GM21723 (cell line): Measurements from ENCODE around the gene RFC3.
"Not testable (repeated sequence)": the region's sequence is repeated elsewhere in the genome, so short reads cannot be mapped to it uniquely, and the experiment has no call there.

Source experiments
- ATAC-seq: cut with Tn5 transposase; IDR thresholded peaks from one replicate; pipeline ENCODE4 v1.9.1; 2021; ENCODE audit warnings: mild to moderate bottlenecking, moderate library complexity; ENCODE audit not compliant: unreplicated experiment

RFC3 gene

GRCh38 chr13:33806470-33807248 is 11.3 kb upstream of the RFC3 start:
- no peak for ATAC-seq

DNA sequence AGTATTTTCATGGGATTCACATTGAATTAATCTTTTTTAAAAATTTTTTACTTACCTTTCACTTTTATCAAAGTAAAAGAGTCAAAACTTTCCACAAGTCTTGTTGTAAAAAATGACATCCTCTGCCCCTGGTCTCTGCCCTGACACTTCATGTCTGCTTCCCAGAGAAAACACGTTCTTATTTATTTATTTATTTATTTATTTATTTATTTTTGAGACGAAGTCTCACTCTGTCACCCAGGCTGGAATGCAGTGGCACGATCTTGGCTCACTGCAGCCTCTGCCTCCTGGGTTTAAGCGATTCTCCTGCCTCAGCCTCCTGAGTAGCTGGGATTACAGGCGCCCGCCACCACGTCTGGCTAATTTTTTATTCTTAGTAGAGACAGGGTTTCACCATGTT is 5.1 kb upstream of the RFC3 start:
- not testable (repeated sequence) for ATAC-seq

GRCh38 chr13:33815011-33815550 is 2.9 kb upstream of the RFC3 start:
- no peak for ATAC-seq

DNA sequence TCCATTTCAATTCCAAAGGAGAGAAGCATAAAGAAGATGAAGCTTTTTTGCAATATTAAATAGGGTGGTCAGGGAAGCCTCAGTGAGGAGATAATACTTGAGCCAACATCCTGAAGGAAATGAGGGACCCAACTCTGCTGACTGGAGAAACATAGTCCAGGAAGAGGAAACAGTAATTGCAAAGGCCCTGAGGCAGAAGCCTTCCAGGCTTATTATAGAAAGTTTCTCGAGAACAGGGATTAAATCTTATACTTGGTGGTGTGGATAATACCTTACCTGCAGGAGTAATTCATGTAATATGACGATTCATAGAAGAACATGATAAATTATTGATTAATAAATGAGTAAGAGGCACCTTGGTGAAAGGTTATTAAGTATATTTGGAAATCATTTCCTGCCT is 1.0 kb upstream of the RFC3 start:
- ATAC-seq, result no peak

- ATAC-seq, result no peak
Measured at GRCh38 chr13:33817513-33817900, 442 bp upstream of the RFC3 start.

DNA sequence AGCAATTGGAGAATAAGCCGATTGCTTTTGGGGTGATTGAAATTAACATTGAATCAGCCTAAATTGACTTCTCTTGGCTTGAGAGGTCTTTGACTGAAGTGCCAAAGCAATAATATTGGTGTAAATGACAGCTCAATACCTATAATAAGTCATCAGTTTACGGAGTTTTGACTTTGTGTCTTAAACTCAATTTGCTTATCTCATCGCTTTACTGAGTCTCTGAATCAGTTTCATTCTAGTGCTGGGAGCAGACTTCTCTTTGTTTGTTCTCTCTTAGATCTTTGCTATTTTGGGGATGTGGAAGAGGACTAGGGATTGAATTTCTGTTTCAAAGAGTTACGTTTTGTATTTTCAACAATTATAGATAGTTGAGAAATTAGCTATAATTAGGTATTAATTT is 7.1 kb downstream of the RFC3 start:
- no peak for ATAC-seq

GRCh38 chr13:33827139-33827538 is 9.2 kb downstream of the RFC3 start:
- no peak for ATAC-seq

DNA sequence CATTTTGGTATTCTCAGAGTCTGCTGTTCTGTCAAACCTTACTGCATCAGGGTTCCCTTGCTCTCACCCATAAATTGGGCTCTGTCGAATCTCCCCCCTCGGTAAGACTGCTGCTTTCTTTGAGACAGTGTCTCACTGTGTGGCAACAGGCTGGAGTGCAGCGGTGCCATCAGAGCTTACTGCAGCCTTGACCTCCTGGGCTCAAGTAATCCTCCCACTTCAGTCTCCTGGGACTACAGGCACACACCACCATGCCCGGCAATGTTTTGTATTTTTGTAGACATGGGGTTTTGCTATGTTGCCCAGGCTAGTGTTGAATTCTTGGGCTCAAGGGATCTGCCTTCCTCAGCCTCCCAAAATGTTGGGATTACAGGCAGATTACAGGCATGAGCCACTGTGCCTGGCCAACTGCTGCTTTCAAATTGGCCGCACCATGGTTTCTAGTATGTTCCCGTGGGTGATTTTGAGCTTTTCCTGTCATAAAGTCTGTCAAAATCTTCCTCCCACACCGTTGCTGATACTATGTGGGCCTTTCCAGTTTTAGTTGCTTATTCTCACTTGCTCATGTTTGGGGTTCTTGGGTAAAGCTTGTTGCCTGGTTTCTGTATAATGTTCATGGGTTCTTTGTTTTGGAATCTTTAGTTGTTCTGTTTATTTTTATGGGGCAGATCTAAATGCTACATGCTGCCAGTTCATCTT is 10.6 kb downstream of the RFC3 start:
- no peak for ATAC-seq

GRCh38 chr13:33832872-33833271 is 14.9 kb downstream of the RFC3 start:
- ATAC-seq, result no peak

GRCh38 chr13:33838647-33839046 is 20.7 kb downstream of the RFC3 start:
- no peak for ATAC-seq

GRCh38 chr13:33840402-33840801 is 22.5 kb downstream of the RFC3 start:
- no peak for ATAC-seq

DNA sequence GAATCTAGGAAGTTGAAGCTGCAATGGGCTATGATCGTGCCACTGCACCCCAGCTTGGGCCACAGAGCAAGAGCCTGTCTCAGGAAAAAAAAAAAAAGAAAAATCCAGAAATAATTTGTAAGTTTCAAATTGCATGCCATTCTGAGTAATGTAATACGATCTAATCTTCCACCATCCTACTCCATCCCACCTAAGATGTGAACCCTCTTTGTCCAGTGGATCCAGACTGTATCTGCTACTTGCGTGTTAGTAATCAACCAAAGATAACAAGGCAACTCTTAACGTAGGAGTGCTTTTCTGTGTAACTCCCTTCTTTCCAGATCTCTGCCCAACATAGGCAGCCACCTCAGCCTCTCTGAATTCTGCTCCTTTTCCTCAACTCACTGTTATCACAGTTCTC is 24.3 kb downstream of the RFC3 start:
- no peak for ATAC-seq

DNA sequence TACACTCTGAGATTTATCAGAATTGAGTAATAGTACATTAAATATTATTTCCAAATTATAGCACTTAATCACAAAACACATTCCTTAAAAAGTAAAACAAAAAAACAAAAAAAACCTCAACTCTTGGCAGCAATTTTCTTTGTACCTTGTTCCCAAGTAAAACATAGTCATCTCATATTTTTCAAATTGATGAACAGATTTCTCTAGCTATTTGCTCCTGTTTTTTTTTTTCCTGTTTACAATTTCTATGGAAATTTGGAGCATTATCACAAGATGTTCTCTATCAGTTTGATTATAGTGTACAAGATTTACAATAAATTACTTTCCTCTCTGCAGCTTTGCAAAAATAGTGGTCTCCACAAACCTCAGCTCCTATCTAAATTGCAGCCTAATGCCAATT is 25.0 kb downstream of the RFC3 start:
- ATAC-seq, result no peak

- no peak for ATAC-seq
Measured at GRCh38 chr13:33845572-33846302, 27.8 kb downstream of the RFC3 start.

- no peak for ATAC-seq
Measured at GRCh38 chr13:33846303-33847062, 28.5 kb downstream of the RFC3 start.

DNA sequence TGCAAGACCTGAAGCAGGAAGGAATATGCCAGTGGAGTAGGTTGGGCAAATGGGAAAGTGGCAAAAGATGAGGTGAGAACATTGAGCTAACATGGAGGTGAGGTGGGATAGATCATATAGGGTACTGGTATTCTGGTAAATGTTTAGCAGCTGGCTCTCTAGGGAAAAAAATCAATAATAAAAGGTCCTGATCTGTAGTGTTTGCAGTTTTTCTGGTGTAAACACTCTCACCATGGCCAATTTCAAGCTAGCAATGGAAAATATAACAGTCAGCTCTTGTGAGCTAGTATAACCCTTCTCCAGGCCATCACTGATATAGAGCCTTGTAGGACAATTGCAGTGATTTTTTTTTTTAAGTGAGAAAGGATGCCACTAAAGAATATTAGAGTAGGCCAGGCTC is 31.3 kb downstream of the RFC3 start:
- no peak for ATAC-seq

DNA sequence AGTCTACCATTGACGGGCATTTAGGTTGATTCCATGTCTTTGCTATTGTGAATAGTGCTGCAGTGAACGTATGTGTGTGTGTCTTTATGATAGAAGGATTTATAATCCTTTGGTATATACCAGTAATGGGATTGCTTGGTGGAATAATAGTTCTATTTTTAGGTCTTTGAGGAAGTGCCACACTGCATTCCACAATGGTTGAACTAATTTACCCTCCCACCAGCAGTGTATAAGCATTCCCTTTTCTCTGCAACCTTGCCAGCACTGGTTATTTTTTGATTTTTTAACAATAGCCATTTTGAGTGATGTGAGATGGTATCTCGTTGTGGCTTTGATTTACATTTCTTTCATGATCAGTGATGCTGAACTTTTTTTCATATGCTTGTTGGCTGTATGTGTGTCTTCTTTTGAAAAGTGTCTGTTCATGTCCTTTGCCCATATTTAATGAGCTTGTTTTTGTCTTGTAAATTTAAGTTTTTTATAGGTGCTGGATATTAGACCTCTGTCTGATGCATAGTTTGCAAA is 37.5 kb downstream of the RFC3 start:
- no peak for ATAC-seq

- ATAC-seq, result no peak
Measured at GRCh38 chr13:33859691-33860303, 41.8 kb downstream of the RFC3 start.

DNA sequence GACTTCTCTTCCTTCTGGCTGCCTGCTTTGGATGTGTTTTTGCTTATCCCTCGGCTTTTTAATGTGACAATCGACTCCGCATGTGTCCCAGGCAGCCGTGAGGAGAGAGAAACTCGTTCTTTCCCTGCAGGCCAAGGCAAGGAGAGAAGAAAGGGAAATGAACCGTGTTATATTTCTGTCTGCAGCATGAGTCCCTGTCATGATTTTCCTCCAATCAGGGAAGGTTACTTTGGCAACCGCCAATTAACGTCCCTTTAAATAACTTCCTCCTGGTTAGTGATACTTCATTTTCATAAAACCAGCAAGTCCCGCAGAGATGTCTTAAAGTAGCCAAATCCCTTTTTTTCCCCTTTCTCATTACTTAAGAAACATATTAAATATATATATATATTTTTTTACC is 42.6 kb downstream of the RFC3 start:
- no peak for ATAC-seq

DNA sequence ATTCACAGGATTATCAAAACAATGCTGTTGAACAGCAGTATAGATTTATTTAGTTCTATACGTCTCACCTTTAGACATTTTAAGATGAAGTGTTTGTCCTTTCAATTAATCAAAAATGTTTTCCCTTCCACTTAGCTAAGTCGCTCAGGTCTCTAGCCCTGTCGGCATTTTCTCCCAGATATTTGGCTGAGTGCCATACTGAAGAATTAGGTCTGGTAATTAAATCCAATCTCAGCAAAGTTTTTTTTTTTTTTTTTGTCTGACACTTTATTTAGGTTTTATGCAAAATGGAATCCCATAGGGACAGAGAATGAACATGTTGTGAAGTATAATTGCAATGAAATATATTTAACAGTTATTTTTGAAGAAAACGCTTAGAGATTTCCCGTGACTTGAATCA is 44.1 kb downstream of the RFC3 start:
- ATAC-seq, result no peak
